COLO668 (cell line): ENCODE measurements around the gene IFIT3.

Experiments used
- DNase-seq: peaks from one replicate; lab custom pipeline; 2025; ENCODE audit not compliant: unreplicated experiment; lab: John Stamatoyannopoulos, UW

The IFIT3 gene

DNA sequence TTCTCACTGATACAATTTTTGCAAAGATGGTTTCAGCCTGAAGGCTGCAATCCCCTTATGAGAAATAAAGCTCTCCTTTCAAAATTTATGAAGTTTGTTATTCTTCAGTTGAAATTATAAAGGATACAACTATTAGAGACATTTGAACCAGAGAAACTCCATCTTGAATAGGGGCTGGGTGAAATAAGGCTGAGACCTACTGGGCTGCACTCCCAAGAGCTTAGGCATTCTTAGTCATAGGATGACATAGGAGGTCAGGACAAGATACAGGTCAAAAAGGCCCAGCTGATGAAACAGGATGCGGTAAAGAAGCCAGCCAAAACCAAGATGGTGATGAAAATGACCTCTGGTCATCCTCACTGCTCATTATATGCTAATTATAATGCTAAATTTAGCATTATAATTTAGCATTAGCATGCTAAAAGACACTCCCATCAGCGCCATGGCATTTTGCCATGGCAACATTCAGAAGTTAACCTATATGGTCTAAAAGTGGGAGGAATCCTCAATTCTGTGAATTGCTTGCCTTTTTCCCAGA, 27.7 kb downstream of the IFIT3 start:
- no peak for DNase-seq

DNA sequence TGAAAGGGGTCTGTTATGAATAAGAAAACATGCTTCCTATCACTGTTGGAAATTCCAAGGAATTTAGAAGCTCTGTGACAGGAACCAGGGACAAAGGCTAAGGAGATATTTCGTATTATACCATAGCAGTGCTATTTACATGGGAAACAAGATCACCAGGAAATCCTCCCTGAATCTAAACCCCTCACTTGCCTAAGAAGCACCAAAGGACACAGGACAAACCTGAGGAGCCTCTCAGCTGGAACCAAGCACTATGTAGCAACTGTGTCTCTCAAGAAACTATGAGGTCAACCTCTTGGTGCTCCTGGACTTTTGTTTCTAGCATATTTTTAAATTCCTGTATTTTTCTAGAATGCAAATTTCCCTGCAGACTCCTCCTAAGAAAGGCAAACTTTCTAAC, 29.3 kb downstream of the IFIT3 start:
- no peak for DNase-seq

DNA sequence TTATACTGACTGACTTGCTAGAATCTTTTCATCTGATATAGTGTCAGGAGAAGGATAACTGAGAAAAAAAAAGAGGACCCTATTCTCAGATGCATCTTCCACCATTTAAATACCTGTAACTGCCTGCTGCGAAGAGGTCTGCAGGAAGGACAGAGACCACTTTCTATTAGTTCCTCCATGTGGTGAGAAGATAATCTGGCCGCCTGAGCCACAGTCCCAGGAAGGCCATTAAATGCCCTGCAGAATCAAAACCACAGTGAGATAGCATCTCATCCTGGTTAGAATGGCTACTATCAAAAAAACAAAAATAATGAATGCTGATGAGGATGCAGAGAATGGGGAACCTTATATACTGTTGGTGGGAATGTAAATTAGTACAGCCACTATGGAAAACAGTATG, 30.2 kb downstream of the IFIT3 start:
- DNase-seq: no peak

DNA sequence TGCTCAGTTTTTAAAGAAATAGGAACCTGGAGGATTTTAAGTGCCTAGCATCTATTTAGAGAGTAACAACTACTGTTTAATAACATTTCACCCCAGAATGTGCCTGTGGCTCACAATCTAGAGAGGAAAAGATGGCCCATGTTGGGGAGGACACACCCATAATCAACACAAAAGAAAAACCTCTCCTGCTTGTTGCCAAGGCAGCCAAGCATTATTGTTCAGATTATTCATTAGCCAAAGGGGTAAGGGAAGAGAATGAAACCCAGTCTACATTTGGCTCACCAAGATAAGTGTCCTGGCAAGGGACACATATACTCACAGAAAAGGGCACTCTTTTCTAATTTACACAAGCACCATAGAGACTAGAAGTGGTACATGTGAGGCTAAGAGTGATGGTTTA, 32.4 kb downstream of the IFIT3 start:
- peak; percentile 21 for DNase-seq

DNA sequence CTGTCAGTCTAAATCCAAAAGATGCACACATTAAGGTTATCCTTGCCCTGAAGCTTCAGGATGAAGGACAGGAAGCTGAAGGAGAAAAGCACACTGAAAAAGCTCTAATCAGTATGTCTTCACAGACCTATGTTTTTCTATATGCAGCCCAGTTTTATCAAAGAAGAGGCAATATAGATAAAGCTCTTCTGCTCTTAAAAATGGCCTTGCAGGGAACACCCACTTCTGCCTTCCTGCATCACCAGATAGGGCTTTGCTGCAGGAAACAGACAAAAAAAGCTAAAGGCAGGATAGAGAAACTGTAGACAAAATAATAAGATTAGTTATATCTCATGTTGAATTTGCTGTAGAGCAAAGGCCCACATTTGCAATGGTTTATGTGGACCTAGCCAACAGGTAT, 35.1 kb downstream of the IFIT3 start:
- no peak for DNase-seq

DNA sequence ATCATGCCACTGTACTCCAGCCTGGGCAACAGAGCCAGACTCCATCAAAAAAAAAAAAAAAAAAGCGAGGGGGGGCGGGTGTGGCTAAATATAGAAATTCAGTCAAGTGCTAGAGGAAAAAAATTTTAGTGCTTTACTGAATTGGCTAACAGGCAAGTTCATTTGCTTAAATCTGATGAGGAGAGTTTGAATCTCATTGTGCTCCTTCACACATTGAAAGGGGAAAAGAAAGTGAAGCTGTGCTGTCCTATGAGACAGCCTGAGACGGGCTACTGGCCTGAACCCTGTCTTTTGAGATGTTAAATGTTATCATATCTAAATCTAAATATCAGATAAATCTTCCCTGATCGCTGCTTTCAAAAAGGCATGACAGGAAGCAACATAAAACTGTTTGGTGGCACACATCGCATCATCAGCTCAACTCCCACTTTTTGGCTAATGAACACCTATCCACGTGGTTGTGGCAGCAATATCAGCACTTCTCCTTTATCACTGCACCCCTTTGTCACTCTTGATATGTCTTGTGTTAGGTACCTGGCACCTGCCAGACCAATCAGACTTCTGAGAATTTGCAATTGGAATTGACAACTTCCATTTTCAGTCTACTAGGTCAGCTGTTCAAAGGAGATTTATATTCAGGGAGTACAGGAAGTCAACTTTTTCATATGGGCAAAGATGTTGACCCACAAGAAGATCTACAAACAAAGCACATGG, 36.1 kb downstream of the IFIT3 start:
- DNase-seq: no peak

DNA sequence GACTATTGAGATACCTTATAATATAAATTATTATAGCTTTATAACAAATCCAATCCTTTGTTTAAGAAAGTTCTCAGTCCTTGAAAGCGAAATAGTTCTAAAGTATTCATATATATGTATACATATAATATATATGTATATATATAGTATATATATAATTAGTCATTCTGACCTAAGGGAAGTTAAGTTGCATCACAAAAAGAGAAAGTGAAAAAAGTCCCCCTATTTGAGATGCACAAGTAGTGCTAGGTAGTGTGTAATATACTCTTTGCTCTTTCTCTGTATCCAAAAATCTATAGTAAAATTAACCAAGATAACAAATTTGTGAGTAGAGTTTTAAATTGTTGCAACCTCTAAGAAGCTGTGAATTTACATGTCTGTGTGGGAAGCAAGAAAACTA, 36.7 kb downstream of the IFIT3 start:
- no peak for DNase-seq

DNA sequence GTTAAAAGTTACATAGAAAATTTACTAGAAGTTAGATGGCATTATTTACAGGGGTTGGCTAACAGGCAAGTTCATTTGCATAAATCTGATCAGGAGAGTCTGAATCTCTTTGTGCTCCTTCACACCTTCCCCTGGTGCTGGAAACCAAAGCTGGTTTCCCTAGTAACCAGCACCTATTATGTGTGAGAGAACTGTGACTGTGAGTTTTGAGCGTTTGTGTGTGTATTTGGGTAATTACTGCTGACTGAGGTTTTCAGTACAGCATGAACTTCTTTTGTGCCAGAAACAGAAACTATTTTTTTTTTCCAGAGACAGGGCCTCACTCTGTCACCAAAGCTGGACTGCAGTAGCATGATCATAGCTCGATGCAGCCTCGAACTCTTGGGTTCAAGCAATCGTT, 39.7 kb downstream of the IFIT3 start:
- DNase-seq: no peak

DNA sequence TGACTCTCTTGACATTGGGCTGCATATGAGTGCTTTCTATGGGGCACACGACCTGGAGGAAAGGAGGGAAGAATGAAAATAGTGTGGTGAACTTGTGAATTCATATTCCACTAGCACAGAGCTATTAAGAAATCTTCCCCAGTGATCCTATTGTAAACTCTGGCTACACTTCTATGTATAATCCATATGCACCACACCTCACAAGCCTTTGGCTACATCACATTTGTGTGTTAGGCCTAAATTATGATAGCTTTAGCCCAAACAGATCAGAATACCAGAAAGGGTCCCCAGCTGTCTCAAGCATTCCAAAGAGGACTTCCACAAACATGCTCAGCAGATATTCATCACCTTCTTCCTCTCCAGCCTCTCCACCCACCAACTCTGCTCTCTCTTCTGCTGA, 40.3 kb downstream of the IFIT3 start:
- DNase-seq: no peak

DNA sequence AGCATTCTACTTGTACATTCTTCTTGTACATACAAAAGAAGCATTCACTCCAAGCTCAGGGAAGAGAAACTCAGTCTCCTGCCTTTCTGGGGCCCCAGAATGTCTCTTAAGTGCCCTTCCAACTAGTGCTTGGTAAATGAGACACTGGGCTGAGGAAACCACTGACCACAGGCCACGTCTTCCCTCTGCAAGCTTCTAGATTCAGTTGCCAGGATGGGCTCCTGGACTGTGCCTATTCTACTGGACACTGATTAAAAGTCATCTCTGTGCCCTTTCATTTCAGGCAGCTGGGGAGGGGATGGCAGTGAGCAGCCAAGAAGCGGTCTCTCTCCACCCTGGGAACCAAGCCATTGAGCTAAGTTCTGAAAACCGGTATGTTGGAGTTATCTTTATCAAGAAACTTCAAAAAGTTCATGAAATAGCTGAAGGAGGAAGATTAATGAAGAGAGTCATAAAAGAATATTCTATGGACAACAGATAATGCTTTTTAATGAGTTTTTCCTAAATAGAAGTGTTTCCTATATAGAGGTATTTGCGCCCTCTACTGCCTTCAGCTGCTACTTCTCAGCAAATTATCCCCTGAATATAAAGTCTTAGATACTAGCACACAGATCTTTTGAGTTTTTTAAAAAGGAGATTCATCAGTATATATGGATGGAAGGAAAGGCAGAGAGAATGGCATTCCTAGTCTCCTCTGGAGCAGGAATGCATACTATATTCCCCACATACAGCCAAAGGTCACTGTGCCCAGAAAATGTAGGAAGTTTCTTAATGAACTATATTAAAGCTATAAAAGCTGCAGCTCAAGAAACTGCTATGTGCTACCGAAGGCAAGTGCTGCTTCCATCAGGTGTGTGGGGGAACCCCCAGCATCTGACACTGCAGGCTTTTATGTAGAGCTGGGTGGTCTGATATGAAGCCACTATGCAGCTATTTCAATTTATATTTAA, 41.6 kb downstream of the IFIT3 start:
- no peak for DNase-seq

DNA sequence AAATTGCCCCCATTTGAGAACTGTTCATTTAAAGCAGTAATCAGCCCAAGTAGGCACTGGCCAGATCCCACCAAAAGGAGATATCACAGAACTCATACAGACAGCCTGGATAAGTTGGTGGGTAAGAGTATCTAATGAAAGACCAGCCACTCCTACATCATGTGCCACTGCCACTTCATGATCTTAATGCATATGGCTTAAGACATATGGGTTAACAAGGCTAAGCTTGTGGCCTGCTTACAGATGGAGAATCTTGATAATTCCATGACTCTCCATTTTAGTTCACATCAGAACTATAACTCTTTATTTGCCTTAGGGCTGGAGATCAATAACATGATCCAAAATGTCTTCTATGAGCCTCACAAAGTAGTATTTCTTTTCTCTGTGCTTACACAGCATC, 43.3 kb downstream of the IFIT3 start:
- no peak for DNase-seq

DNA sequence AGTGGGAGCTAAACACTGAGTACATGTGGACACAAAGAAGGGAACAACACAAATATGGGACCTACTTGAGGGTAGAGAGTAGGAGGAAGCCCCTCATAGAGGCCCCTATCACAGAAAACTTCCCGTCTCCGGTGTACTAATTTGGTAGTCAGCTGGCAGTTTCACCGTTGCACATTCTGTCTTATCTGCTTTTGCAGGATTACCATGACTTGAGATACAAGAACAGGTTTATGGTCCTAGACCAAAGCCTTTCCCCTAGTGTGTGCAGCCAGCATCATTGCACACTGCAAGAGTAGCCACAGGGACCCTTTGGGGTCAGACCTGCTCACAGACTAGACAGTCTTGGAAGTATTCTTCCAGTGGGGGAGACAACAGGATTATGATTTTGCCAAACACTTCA, 44.2 kb downstream of the IFIT3 start:
- DNase-seq: no peak

DNA sequence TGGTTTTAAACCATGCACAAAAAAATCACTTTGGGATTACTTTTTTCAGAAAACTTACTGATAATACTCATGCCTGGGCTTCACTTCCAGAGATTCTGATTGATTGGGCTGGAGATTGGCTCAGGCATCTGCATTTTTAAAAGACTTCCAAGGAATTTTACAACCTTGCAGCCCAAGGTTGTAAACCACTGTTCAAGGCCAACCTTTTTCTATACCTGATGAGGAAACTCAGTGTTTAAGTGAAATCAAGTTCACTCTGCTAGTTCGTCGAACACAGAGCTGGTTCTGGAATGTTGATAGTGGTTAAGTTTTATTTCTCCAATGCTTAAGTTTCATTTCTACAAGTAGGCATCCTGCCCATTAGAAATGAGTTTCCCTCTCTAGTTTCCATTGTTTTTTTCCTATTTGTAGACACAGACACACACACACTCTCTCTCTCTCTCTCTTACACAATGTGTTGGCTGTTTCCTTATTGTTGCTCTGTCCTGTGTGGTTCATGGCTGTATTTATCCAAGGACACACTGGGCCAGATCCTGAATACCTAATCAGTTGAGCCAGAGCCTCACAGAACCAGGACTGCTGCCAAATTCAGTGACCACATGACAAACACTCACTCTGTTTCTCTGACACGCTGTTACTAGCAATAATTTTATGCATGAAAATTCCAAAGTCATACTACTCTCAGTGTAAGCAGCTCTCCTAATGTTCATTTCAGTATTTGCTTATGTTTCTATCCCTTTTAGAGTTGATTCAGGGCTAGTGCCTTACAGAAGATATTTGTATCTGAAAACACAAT, 46.3 kb downstream of the IFIT3 start:
- DNase-seq: peak; percentile 31

DNA sequence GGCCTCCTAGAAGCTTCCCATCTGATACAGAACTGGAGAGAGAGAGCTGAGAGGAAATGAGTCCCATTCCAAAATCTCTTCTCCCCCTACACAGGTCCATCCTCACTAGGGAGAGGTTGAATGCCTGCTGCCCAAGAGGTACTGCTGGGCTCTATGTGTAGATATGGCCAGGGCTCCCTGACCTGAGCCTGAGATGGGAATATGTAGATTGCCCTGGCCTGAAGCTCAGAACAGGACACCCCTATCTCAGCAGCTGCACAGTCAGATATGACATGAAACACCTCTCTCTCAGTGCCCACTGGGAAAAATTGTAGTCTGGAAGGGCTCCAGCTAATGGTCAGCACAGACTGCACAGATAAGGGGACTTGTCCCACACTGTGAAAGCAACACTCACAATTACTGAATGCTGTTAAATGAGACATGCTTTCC, 46.9 kb downstream of the IFIT3 start:
- DNase-seq: no peak

DNA sequence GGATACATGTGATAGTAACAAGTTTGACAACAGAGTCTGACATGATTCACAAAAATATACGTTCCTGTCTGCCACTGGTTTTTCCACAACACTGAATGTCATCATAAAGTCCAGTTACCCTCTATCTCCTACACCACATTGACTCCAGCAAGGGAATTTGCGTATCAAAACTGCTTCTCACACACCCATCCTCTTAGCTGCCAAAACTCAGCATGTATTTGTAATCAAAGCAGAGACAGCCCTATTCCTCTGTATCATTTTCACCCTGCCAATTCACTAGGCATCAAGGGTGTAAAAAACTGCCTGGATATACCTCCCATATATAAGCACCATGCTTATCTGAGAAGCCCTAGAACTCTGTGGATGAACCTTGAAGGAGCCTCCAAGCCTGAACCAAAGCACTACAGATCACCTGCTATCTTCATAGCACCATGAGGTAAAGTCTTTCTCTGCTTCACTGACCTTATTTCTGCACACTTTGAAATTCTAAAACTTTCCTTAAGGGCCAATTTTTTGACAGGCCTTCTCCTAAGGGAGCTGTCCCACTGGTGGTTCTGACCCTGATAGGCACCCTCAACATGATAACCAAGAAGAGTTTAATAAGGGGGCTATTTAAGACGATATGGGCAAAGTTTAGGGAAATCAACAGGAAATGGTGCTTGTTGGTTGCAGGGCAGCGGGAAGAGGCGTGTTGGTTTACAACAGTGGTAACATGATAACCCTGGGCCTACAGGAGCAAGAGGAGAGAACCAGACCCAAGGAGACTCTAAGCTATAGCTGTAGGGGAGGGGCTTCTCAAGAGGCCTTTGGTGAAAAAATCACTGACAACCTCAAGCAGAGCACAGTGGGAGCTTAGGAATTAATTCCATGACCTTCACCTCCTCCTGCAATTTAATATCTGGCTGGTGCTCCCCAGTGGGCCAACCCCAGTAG, 50.2 kb downstream of the IFIT3 start, which contains the start of gene IFIT1B:
Gene IFIT1B (plus strand): TSS at position 352 of the 933 bp plus-strand sequence. CDS start 80 bp downstream, at position 432.
- DNase-seq: no peak

DNA sequence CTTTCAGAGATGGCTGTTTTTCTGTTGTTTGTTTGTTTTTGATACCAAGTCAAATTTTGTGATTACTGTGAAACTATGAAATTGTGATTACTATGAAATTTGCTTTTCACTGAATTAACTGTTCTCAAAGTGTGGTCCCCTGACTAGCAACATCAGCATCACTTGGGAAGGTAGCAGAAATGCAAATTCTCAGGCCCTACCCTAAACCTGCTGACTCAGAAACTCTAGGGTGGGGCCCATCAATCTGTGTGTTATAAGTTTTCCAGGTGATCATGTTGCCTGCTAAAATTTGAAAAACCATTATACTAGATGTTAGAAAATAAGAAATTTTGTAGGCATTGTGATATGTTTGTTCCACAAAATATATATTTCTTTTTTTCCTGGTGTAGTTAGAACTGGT, 51.3 kb downstream of the IFIT3 start:
- DNase-seq: no peak

DNA sequence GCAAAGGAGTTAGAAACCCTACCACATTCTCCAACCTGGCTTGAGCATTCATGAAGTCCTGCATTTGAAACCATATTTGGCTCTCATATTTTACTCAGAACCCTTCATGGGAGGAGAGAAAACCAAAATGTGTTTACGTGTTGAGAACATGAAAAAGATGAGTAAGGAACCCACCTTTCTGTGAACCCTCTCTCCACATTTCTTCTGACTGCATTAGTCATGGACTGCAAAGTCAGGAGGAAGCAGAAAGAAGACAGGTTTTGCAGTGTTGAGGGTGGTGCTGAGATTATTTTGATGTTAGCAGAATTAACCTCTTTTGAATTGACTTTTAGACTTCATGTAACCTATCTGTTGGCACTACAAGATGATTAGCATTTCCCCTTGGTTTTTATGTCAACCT, 55.0 kb downstream of the IFIT3 start:
- no peak for DNase-seq

DNA sequence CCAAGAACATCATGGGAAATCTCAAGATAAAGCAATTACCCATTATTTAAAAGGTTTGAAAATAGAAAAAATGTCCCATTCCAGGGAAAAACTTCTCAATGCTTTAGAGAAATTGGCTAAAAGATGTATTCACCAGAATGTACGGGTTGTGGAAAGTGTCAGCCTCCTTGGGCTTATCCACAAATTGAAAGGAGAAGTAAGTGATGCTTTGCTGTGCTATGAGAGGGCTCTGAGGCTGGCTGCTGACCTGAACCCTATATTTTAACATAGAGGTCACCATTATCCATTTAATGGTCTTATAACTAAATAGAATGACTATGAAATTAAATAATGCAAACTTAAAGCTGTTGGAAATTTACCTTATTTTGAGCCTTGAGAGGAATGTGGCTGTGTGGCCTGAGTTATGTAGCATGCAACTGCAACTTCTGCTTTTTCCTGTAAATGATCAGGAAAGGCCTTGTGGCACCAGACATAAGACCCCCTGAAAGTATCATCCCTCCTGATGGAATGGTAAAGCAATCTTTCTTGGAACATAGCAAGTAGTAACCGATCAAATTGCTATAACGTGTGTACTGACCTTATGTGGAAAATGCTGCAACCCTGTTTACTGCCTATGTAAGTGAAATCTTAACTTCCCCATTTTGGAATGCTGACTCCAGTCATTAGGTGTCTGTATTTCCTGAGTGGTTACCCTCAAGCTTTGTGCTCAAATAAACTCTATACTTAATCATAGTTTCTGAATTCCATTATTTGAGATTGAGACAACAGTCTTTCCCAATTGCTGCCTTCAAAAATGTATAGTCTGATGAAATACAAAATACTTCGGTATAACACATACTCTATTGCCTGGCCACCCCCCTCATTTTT, 56.9 kb downstream of the IFIT3 start:
- DNase-seq: no peak

DNA sequence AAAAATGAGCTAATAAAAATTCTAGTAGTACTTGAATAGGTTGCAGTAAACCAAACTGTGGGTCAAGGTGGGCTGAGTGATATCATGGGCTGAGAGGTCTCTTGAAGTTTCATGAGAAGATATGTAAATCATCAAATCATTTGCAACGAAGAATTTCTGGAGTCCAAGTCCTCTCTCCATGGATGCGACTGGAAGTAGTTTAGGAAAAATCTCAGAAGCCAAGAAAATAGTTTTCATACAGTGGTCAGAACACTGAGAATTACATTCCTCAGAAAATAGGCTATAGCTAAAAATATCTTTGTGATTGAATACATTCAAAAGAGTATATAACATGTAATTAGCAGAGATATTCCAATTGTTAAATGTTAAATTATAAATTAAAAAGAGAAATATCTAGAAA, 61.0 kb downstream of the IFIT3 start:
- no peak for DNase-seq
